ENCODE measurements around the gene FAM186B. TPM values are rescaled to one million over a fixed set of nuclear protein-coding genes. Genes with fewer than 3 reads are reported as not detected.

FAM186B gene
- total RNA-seq, 4 donors from 2014 or later: 0.42 to 0.98 (median 0.44) TPM; not detected in 1

DNA sequence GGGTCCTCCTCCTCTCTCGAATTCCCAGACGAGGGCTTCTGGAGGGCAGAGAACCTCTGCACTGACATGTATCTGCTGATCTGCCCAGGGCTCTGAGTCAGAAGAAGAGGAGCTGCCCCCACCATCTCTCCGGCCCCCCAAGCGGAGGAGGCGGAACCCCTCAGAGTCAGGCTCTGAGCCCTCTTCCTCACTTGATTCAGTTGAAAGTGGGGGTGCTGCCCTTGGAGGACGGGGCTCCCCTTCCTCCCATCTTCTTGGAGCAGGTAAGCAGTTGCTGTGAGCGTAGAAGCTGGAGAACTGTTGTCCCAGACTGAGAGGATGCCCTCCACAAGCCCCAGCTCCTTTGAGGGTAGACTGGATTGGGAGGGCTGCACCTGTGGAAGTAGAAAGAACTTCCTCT, 37.7 kb upstream of the FAM186B start:
- H3K9me3 ChIP-seq: no peaks in the 10 kb centered on the region
- H3K27ac ChIP-seq: peak overlapping the region in 3 of 4 donors; percentile 10 to 81 (median 58)
- no peak overlapping the region for H3K4me3 ChIP-seq
- TF ChIP-seq EP300 (IDR thresholded peaks at IDR 0.05): no peak
- TF ChIP-seq POLR2A (IDR thresholded peaks at IDR 0.05): no peak
- TF ChIP-seq, protein P1, sequence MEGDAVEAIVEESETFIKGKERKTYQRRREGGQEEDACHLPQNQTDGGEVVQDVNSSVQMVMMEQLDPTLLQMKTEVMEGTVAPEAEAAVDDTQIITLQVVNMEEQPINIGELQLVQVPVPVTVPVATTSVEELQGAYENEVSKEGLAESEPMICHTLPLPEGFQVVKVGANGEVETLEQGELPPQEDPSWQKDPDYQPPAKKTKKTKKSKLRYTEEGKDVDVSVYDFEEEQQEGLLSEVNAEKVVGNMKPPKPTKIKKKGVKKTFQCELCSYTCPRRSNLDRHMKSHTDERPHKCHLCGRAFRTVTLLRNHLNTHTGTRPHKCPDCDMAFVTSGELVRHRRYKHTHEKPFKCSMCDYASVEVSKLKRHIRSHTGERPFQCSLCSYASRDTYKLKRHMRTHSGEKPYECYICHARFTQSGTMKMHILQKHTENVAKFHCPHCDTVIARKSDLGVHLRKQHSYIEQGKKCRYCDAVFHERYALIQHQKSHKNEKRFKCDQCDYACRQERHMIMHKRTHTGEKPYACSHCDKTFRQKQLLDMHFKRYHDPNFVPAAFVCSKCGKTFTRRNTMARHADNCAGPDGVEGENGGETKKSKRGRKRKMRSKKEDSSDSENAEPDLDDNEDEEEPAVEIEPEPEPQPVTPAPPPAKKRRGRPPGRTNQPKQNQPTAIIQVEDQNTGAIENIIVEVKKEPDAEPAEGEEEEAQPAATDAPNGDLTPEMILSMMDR (IDR thresholded peaks at IDR 0.05): no peak
- H3K36me3 ChIP-seq: peaks cover 0 to 71% (median 0%) of the 10 kb centered on the region in 3 donors
- no peaks in the 10 kb centered on the region for H3K27me3 ChIP-seq
- 77 to 83% methylated on average over 7 of the region's 7 CpGs for WGBS, 2 donors
- H3K4me1 ChIP-seq: peaks cover 0 to 32% (median 13%) of the 10 kb centered on the region in 4 donors
- no peak for DNase-seq (ENCODE audit: low spot score in 2 of 2)

DNA sequence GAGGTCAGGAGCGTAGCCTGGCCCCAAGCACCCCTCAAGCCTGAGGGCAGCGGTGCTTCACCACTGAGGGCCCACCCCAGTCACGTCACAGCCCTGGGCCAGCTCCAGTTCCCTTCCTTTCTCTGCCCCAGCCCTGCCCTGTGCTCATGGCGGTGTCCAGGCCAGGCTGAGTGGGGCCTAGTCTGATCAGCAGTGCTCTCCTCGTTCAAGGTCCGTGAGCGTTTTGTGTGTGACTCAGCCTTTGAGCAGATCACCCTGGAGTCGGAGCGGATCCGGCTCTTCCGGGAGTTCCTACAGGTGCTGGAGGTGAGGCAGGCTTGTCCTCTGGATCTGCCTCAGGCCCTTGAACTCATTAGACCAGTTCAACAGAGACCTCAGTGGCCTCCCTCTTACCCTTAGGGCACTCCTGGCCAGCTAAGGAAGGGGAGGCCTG, 36.9 kb upstream of the FAM186B start:
- Histone ChIP-seq H3K4me1 (peaks cover 0 to 32% (median 11%) of the 10 kb centered on the region in 4 donors), H3K36me3 (peaks cover 0 to 71% (median 0%) of the 10 kb centered on the region in 3 donors), H3K4me3 (no peak overlapping the region), H3K27ac (peak overlapping the region in 2 of 4 donors; percentile 58 to 81), H3K27me3 (no peaks in the 10 kb centered on the region), H3K9me3 (no peaks in the 10 kb centered on the region)
- 71 to 75% methylated on average over 7 to 10 of the region's 11 CpGs for WGBS, 2 donors
- TF ChIP-seq EP300 (IDR thresholded peaks at IDR 0.05) (no peak), POLR2A (IDR thresholded peaks at IDR 0.05) (no peak)
- TF ChIP-seq, protein P1 (IDR thresholded peaks at IDR 0.05): no peak
- no peak for DNase-seq (ENCODE audit: low spot score in 2 of 2)

DNA sequence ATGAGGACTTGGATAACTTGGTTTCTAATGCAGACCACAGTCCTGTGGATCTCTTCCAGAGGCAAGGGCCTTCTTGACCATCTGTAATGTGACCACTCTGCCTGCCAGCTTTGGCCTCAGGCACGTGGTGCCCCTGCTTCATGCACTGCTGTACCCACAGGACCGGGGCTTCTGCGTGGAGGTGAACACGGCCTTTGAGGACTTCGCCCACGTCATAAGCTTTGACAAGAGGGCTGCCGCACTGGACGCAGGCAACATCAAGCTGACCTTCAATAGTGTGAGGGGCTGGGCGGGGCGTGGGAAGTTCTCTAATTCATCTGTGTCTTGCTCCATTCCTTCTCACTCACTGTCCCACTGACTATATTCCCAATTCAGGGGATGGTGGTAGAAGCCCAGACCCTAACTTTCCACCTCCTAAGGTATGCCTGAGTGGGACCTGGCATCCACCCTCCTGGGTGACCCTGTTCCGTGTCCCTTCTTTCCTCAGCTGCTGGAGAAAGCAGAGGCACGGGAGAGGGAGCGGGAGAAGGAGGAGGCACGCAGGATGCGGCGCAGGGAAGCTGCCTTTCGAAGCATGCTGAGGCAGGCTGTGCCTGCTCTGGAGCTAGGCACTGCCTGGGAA, 36.4 kb upstream of the FAM186B start:
- H3K4me1 ChIP-seq: peaks cover 0 to 32% (median 16%) of the 10 kb centered on the region in 4 donors
- no peaks in the 10 kb centered on the region for H3K9me3 ChIP-seq
- H3K27ac ChIP-seq: peak overlapping the region in 3 of 4 donors; percentile 23 to 81 (median 58)
- 81 to 89% methylated on average over 16 to 17 of the region's 17 CpGs for WGBS, 2 donors
- no peak for DNase-seq (ENCODE audit: low spot score in 2 of 2)
- TF ChIP-seq, protein P1 (IDR thresholded peaks at IDR 0.05): no peak
- TF ChIP-seq POLR2A (IDR thresholded peaks at IDR 0.05) (no peak), EP300 (IDR thresholded peaks at IDR 0.05) (peak in 1 of 2 donors; percentile 25)
- H3K27me3 ChIP-seq: no peaks in the 10 kb centered on the region
- no peak overlapping the region for H3K4me3 ChIP-seq
- H3K36me3 ChIP-seq: peaks cover 0 to 66% (median 0%) of the 10 kb centered on the region in 3 donors

DNA sequence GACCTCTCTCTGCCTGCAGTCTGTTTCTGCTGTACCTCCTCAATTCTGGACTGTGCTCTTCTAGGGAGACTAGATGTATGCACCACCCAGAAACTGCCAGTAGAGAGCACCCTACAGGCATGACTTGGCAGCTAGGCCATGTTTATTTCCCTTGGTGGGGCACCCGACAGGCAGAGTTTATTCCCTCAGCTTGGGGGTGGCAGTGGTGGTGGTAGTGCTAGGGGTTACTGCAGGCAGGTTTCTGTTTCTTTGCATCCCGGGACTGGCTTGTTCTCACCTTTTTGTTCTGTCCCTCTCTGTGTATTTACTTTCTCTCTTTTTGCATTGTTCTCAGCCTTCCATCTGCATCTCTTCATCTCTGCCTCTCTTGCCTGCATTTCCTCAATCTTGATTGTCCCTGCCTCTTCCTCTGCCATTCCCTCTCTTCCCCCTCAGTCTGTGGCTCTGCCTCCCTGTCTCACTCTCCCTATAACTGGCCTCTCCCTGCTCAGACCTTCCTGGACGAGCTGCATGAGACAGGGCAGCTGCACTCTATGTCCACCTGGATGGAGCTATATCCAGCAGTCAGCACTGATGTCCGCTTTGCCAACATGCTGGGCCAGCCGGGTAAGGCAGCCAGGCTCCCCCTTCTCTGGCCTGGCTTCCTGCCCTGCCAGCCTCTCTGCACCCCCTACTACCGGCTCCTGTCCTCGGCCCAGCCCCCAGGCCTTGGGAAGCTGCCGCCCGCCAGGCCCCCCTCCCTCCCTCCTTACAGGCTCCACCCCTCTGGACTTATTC, 31.7 kb upstream of the FAM186B start:
- TF ChIP-seq, protein P1 (IDR thresholded peaks at IDR 0.05): peak; percentile 63 to 84 (median 72)
- TF ChIP-seq POLR2A (IDR thresholded peaks at IDR 0.05) (no peak), EP300 (IDR thresholded peaks at IDR 0.05) (peak in 1 of 2 donors; percentile 65)
- no peaks in the 10 kb centered on the region for H3K27me3 ChIP-seq
- H3K4me3 ChIP-seq: no peak overlapping the region
- H3K27ac ChIP-seq: peak overlapping the region; percentile 52 to 81 (median 64)
- no peaks in the 10 kb centered on the region for H3K9me3 ChIP-seq
- DNase-seq (ENCODE audit: low spot score in 2 of 2): peak in 1 of 2 donors; percentile 73
- WGBS, 2 donors: 13 to 20% methylated on average over 9 of the region's 9 CpGs
- H3K36me3 ChIP-seq: peaks cover 0 to 58% (median 0%) of the 10 kb centered on the region in 3 donors
- H3K4me1 ChIP-seq: peaks cover 0 to 22% (median 12%) of the 10 kb centered on the region in 4 donors
